ENCODE data around the gene HEXD. TPM values are rescaled to one million over a fixed set of nuclear protein-coding genes. Genes with fewer than 3 reads are reported as not detected.
"Not testable (repeated sequence)": the region's sequence is repeated elsewhere in the genome, so short reads cannot be mapped to it uniquely, and the experiment has no call there.

HEXD gene
- total and polyA plus RNA-seq, 4 experiments from 2014 or later, result 12.6 to 113 (median 60.2) TPM

DNA sequence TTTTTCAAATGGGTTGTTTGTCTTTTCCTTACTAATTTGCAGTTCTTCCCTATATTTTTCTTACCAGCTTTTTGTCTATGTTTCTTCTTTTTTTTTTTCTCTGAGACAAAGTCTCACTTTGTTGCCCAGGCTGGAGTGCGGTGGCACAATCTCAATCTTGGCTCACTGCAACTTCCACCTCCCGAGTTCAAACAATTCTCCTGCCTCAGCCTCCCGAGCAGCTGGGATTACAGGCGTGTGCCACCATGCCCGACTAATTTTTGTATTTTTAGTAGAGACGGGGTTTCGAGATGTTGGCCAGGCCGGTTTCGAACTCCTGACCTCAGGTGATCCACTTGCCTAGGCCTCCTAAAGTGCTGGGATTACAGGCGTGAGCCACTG lies 45.1 kb upstream of the HEXD start:
- H3K4me1 Mint-ChIP-seq, result peaks cover 3 to 21% (median 8%) of the 10 kb centered on the region in 4 donors
- H3K9me3 ChIP-seq (ENCODE audit: control insufficient read depth in 1 of 2, low read length in 2 of 2); H3K27ac ChIP-seq (ENCODE audit: low read depth, low read length); DNase-seq; H3K4me3 ChIP-seq (ENCODE audit: low read length in 2 of 2); intact Hi-C loops (cut with micrococcal nuclease); H3K36me3 ChIP-seq (ENCODE audit: insufficient read depth, low read length); H3K9me3 Mint-ChIP-seq; H3K27me3 ChIP-seq (ENCODE audit: insufficient read depth, low read length); H3K36me3 Mint-ChIP-seq: not testable (repeated sequence)
- ChIA-PET POLR2A (ENCODE audit: partially characterized antibody) (interaction anchor here (0.7 kb wide), 1 partner anchor 378 kb away, joined by 3 read pairs; no protein-coding TSS in a partner anchor), CTCF (ENCODE audit: partially characterized antibody) (interaction anchor here (0.9 kb wide), 1 partner anchor 10 kb away, joined by 3 read pairs; no protein-coding TSS in a partner anchor)
- peak overlapping the region in 1 of 7 donors; percentile 74 for H3K27ac Mint-ChIP-seq
- H3K4me1 ChIP-seq (ENCODE audit: insufficient read depth, low read length), result peaks cover 14% of the 10 kb centered on the region
- peaks cover 22 to 31% of the 10 kb centered on the region in 2 donors for H3K27me3 Mint-ChIP-seq
- H3K4me3 Mint-ChIP-seq, result peak overlapping the region in 5 of 8 donors; percentile 11 to 72 (median 26)

DNA sequence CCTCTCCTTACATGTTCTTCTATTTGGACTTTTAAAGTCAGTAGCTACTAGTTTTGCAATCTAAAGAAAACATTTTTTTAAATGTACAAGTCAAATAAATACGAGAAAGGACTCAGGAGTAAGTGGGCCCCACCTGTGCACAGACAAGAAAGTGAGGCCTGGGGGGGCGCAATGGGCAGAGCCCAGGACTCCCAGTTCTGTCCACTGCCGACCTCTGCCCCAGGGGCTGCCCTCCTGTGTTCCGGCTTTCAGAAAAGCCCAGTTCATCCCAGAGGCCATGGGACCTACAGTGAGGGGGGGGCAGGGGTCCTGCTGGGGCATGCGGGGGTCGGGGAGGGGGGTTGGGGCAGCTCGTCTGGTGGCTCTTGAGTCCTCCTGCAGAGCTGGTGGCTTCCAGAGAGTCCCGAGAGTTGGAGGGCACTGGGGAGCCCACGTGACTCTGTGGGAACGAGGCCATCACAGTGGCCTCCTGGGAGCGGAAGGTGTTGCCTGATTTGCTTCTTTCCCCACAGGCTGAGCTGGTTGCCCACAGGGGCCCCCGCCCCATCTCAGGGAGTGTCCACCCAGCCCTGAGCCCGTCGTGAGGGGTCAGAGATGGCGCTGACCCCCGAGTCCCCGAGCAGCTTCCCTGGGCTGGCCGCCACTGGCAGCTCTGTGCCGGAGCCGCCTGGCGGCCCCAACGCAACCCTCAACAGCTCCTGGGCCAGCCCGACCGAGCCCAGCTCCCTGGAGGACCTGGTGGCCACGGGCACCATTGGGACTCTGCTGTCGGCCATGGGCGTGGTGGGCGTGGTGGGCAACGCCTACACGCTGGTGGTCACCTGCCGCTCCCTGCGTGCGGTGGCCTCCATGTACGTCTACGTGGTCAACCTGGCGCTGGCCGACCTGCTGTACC lies 44.2 kb upstream of the HEXD start:
- H3K27ac ChIP-seq (ENCODE audit: low read depth, low read length), result no peak overlapping the region
- DNase-seq, result no peak
- peak overlapping the region in 2 of 8 donors; percentile 26 to 35 for H3K4me3 Mint-ChIP-seq
- no peaks in the 10 kb centered on the region for H3K9me3 ChIP-seq (ENCODE audit: control insufficient read depth in 1 of 2, low read length in 2 of 2)
- peaks cover 3 to 21% (median 8%) of the 10 kb centered on the region in 4 donors for H3K4me1 Mint-ChIP-seq
- H3K36me3 ChIP-seq (ENCODE audit: insufficient read depth, low read length), result no peaks in the 10 kb centered on the region
- H3K27me3 ChIP-seq (ENCODE audit: insufficient read depth, low read length), result peaks cover 9% of the 10 kb centered on the region
- H3K27ac Mint-ChIP-seq, result no peak overlapping the region
- ChIA-PET POLR2A (ENCODE audit: partially characterized antibody) (no interaction called here), CTCF (ENCODE audit: partially characterized antibody) (no interaction called here)
- no peak overlapping the region for H3K4me3 ChIP-seq (ENCODE audit: low read length in 2 of 2)
- peaks cover 14% of the 10 kb centered on the region for H3K4me1 ChIP-seq (ENCODE audit: insufficient read depth, low read length)
- intact Hi-C loops (cut with micrococcal nuclease), result no loop called here
- peaks cover 25 to 29% of the 10 kb centered on the region in 2 donors for H3K27me3 Mint-ChIP-seq
- H3K36me3 Mint-ChIP-seq, result no peaks in the 10 kb centered on the region
- no peaks in the 10 kb centered on the region for H3K9me3 Mint-ChIP-seq

DNA sequence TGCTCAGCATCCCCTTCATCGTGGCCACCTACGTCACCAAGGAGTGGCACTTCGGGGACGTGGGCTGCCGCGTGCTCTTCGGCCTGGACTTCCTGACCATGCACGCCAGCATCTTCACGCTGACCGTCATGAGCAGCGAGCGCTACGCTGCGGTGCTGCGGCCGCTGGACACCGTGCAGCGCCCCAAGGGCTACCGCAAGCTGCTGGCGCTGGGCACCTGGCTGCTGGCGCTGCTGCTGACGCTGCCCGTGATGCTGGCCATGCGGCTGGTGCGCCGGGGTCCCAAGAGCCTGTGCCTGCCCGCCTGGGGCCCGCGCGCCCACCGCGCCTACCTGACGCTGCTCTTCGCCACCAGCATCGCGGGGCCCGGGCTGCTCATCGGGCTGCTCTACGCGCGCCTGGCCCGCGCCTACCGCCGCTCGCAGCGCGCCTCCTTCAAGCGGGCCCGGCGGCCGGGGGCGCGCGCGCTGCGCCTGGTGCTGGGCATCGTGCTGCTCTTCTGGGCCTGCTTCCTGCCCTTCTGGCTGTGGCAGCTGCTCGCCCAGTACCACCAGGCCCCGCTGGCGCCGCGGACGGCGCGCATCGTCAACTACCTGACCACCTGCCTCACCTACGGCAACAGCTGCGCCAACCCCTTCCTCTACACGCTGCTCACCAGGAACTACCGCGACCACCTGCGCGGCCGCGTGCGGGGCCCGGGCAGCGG lies 43.4 kb upstream of the HEXD start:
- intact Hi-C loops (cut with micrococcal nuclease), result no loop called here
- Mint-ChIP-seq H3K36me3 (no peaks in the 10 kb centered on the region), H3K9me3 (no peaks in the 10 kb centered on the region), H3K27ac (no peak overlapping the region), H3K4me1 (peaks cover 3 to 21% (median 8%) of the 10 kb centered on the region in 4 donors), H3K27me3 (peaks cover 22 to 24% of the 10 kb centered on the region in 2 donors), H3K4me3 (no peak overlapping the region)
- DNase-seq, result no peak
- ChIA-PET POLR2A (ENCODE audit: partially characterized antibody) (no interaction called here), CTCF (ENCODE audit: partially characterized antibody) (no interaction called here)
- no peaks in the 10 kb centered on the region for H3K9me3 ChIP-seq (ENCODE audit: control insufficient read depth in 1 of 2, low read length in 2 of 2)
- H3K36me3 ChIP-seq (ENCODE audit: insufficient read depth, low read length), result no peaks in the 10 kb centered on the region
- H3K4me3 ChIP-seq (ENCODE audit: low read length in 2 of 2), result no peak overlapping the region
- H3K27ac ChIP-seq (ENCODE audit: low read depth, low read length), result no peak overlapping the region
- H3K4me1 ChIP-seq (ENCODE audit: insufficient read depth, low read length), result peaks cover 14% of the 10 kb centered on the region
- peaks cover 9% of the 10 kb centered on the region for H3K27me3 ChIP-seq (ENCODE audit: insufficient read depth, low read length)

DNA sequence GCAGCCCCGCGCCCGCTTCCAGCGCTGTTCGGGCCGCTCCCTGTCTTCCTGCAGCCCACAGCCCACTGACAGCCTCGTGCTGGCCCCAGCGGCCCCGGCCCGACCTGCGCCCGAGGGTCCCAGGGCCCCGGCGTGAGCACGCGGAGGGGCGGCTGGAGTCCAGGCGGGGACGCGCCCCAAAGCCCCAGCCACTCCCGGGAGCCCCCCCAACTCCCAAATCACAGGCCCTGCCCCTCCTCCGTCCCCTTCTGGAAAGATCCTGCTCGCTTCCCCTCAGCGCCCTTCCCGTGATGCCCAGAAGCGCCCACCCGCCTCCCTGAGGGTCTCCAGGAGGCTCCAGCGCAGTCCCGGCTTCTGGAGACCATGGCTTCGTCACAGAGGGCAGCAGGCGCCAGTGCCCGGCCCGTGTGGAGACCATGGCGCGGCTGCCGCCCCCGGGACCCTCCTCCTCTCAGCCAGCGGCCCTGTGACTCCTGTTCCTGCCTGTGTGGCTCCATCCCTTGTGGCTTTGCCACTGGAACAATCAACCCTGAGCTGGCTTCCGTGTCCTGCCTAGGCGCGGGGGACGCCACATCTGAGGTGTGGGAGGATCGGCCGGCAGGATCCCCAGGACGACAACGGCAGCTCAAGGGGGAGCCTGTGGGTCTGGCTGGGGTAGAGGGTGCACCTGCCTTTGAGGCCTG lies 42.6 kb upstream of the HEXD start:
- Histone ChIP-seq H3K4me1 (ENCODE audit: insufficient read depth, low read length) (peaks cover 11% of the 10 kb centered on the region), H3K4me3 (ENCODE audit: low read length in 2 of 2) (no peak overlapping the region), H3K27ac (ENCODE audit: low read depth, low read length) (no peak overlapping the region), H3K36me3 (ENCODE audit: insufficient read depth, low read length) (no peaks in the 10 kb centered on the region), H3K27me3 (ENCODE audit: insufficient read depth, low read length) (peaks cover 7% of the 10 kb centered on the region), H3K9me3 (ENCODE audit: control insufficient read depth in 1 of 2, low read length in 2 of 2) (no peaks in the 10 kb centered on the region)
- Mint-ChIP-seq H3K9me3 (no peaks in the 10 kb centered on the region), H3K4me1 (peaks cover 5 to 17% (median 7%) of the 10 kb centered on the region in 4 donors), H3K27me3 (peaks cover 25 to 28% of the 10 kb centered on the region in 2 donors), H3K36me3 (no peaks in the 10 kb centered on the region), H3K27ac (no peak overlapping the region), H3K4me3 (no peak overlapping the region)
- DNase-seq, result no peak
- ChIA-PET POLR2A (ENCODE audit: partially characterized antibody) (interaction anchor here (1.0 kb wide), 1 partner anchor 12 kb away, joined by 3 read pairs; no protein-coding TSS in a partner anchor), CTCF (ENCODE audit: partially characterized antibody) (no interaction called here)
- intact Hi-C loops (cut with micrococcal nuclease), result no loop called here

GRCh38 chr17:82376042-82376730 lies 42.0 kb upstream of the HEXD start:
- Histone ChIP-seq H3K4me1 (ENCODE audit: insufficient read depth, low read length) (peaks cover 4% of the 10 kb centered on the region), H3K9me3 (ENCODE audit: control insufficient read depth in 1 of 2, low read length in 2 of 2) (no peaks in the 10 kb centered on the region), H3K36me3 (ENCODE audit: insufficient read depth, low read length) (no peaks in the 10 kb centered on the region), H3K27me3 (ENCODE audit: insufficient read depth, low read length) (peaks cover 3% of the 10 kb centered on the region), H3K4me3 (ENCODE audit: low read length in 2 of 2) (no peak overlapping the region), H3K27ac (ENCODE audit: low read depth, low read length) (no peak overlapping the region)
- ChIA-PET CTCF (ENCODE audit: partially characterized antibody) (no interaction called here), POLR2A (ENCODE audit: partially characterized antibody) (interaction anchor here (1.0 kb wide), 1 partner anchor 12 kb away, joined by 3 read pairs; no protein-coding TSS in a partner anchor)
- intact Hi-C loops (cut with micrococcal nuclease), result no loop called here
- DNase-seq, result no peak
- Mint-ChIP-seq H3K4me1 (peaks cover 3 to 15% (median 6%) of the 10 kb centered on the region in 4 donors), H3K4me3 (no peak overlapping the region), H3K9me3 (no peaks in the 10 kb centered on the region), H3K27ac (no peak overlapping the region), H3K27me3 (peaks cover 24 to 25% of the 10 kb centered on the region in 2 donors), H3K36me3 (no peaks in the 10 kb centered on the region)

GRCh38 chr17:82377294-82377693 lies 40.9 kb upstream of the HEXD start:
- CTCF ChIA-PET (ENCODE audit: partially characterized antibody); H3K36me3 ChIP-seq (ENCODE audit: insufficient read depth, low read length); H3K4me1 ChIP-seq (ENCODE audit: insufficient read depth, low read length); H3K4me3 ChIP-seq (ENCODE audit: low read length in 2 of 2); POLR2A ChIA-PET (ENCODE audit: partially characterized antibody); H3K9me3 ChIP-seq (ENCODE audit: control insufficient read depth in 1 of 2, low read length in 2 of 2); DNase-seq; intact Hi-C loops (cut with micrococcal nuclease); H3K27ac ChIP-seq (ENCODE audit: low read depth, low read length); H3K27ac Mint-ChIP-seq; H3K27me3 ChIP-seq (ENCODE audit: insufficient read depth, low read length); H3K36me3 Mint-ChIP-seq; H3K4me3 Mint-ChIP-seq; H3K9me3 Mint-ChIP-seq: not testable (repeated sequence)
- H3K27me3 Mint-ChIP-seq, result peaks cover 28 to 30% of the 10 kb centered on the region in 2 donors
- H3K4me1 Mint-ChIP-seq, result peaks cover 6 to 14% (median 8%) of the 10 kb centered on the region in 4 donors

Measured in CD4-positive, alpha-beta memory T cell (primary cell).